H9 (cell line): ENCODE data around the gene SYT17. TPM values are rescaled to one million over a fixed set of nuclear protein-coding genes. Genes with fewer than 3 reads are reported as not detected.
A peak's percentile ranks its signal among the peaks of the same experiment; 100 is the strongest.

Experiments
- DNase-seq: peaks from one replicate; pipeline ENCODE4 v3.0.0-alpha.2; 2017
- H2AFZ ChIP-seq: one replicate; pipeline ENCODE4 v1.6.1; 2013; ENCODE audit warnings: mild to moderate bottlenecking, low read length, control low read depth, moderate library complexity
- H2AK5ac ChIP-seq: 2 replicates; pipeline ENCODE4 v1.6.1; 2013; ENCODE audit warnings: low read length, control low read depth, mixed read lengths; ENCODE audit not compliant: insufficient read length
- H2BK120ac ChIP-seq: one replicate; pipeline ENCODE4 v1.6.1; 2013; ENCODE audit warnings: low read depth, mild to moderate bottlenecking, low read length, control low read depth, inconsistent platforms; ENCODE audit not compliant: poor library complexity, severe bottlenecking
- H2BK12ac ChIP-seq: 2 replicates; pipeline ENCODE4 v1.6.1; 2013; ENCODE audit warnings: low read length, control low read depth, mixed read lengths, low read depth; ENCODE audit not compliant: insufficient read length
- H2BK15ac ChIP-seq: 2 replicates; pipeline ENCODE4 v1.6.1; 2013; ENCODE audit warnings: low read depth, low read length, control low read depth
- H2BK20ac ChIP-seq: one replicate; pipeline ENCODE4 v1.6.1; 2013; ENCODE audit warnings: low read depth, mild to moderate bottlenecking, low read length, control low read depth, inconsistent platforms; ENCODE audit not compliant: poor library complexity, severe bottlenecking
- H2BK5ac ChIP-seq: 2 replicates; pipeline ENCODE4 v1.6.1; 2013; ENCODE audit warnings: low read length, control low read depth, mixed read lengths; ENCODE audit not compliant: insufficient read length
- H3K14ac ChIP-seq: 2 replicates; pipeline ENCODE4 v1.6.1; 2013; ENCODE audit warnings: low read length, control low read depth; ENCODE audit not compliant: insufficient read depth
- H3K18ac ChIP-seq: 2 replicates; pipeline ENCODE4 v1.6.1; 2013; ENCODE audit warnings: low read depth, mild to moderate bottlenecking, mixed read lengths, low read length, control low read depth; ENCODE audit not compliant: insufficient read length
- H3K23ac ChIP-seq: 2 replicates; pipeline ENCODE4 v1.6.1; 2013; ENCODE audit warnings: low read length, control low read depth, mixed read lengths, low read depth; ENCODE audit not compliant: insufficient read length
- H3K23me2 ChIP-seq: 2 replicates; pipeline ENCODE4 v1.6.1; 2013; ENCODE audit warnings: low read depth, mild to moderate bottlenecking, mixed read lengths, low read length, control low read depth; ENCODE audit not compliant: insufficient read length, poor library complexity, severe bottlenecking
- H3K27ac ChIP-seq: 2 replicates; pipeline ENCODE4 v1.5.1; 2013; ENCODE audit warnings: low read length, control low read depth, mixed read lengths, low read depth; ENCODE audit not compliant: insufficient read length
- H3K27me3 ChIP-seq: 2 replicates; pipeline ENCODE4 v1.6.1; 2013; ENCODE audit warnings: low read length, control low read depth, inconsistent platforms; ENCODE audit not compliant: insufficient read depth
- H3K4ac ChIP-seq: 2 replicates; pipeline ENCODE4 v1.6.1; 2013; ENCODE audit warnings: low read depth, mild to moderate bottlenecking, control low read depth, inconsistent platforms, low read length, moderate library complexity
- H3K4me1 ChIP-seq: 2 replicates; pipeline ENCODE4 v1.6.1; 2013; ENCODE audit warnings: low read length, control low read depth, inconsistent platforms; ENCODE audit not compliant: insufficient read depth
- H3K4me2 ChIP-seq: 2 replicates; pipeline ENCODE4 v1.6.1; 2013; ENCODE audit warnings: low read length, control low read depth, mixed read lengths; ENCODE audit not compliant: insufficient read length, insufficient read depth
- H3K56ac ChIP-seq: 2 replicates; pipeline ENCODE4 v1.6.1; 2013; ENCODE audit warnings: low read depth, mild to moderate bottlenecking, mixed read lengths, low read length, control low read depth; ENCODE audit not compliant: insufficient read length
- H3K79me1 ChIP-seq: 2 replicates; pipeline ENCODE4 v1.6.1; 2013; ENCODE audit warnings: low read depth, mild to moderate bottlenecking, moderate library complexity, low read length, control low read depth, inconsistent platforms; ENCODE audit not compliant: insufficient read depth, poor library complexity, severe bottlenecking
- H3K79me2 ChIP-seq: 2 replicates; pipeline ENCODE4 v1.6.1; 2013; ENCODE audit warnings: low read length, control low read depth, inconsistent platforms; ENCODE audit not compliant: insufficient read depth
- H3K9ac ChIP-seq: 2 replicates; pipeline ENCODE4 v1.6.1; 2013; ENCODE audit warnings: low read length, control low read depth, mixed read lengths; ENCODE audit not compliant: insufficient read length; ENCODE audit errors: extremely low read depth
- H3K9me3 ChIP-seq: one replicate; pipeline ENCODE4 v1.6.1; 2013; ENCODE audit warnings: low read depth, low read length, inconsistent platforms; ENCODE audit not compliant: control insufficient read depth
- H3T11ph ChIP-seq: one replicate; pipeline ENCODE4 v1.6.1; 2013; ENCODE audit warnings: mild to moderate bottlenecking, low read length, control low read depth, inconsistent platforms
- H4K20me1 ChIP-seq: one replicate; pipeline ENCODE4 v1.6.1; 2013; ENCODE audit not compliant: control insufficient read depth, insufficient read length, insufficient read depth
- H4K5ac ChIP-seq: 2 replicates; pipeline ENCODE4 v1.6.1; 2013; ENCODE audit warnings: low read depth, mild to moderate bottlenecking, mixed read lengths, low read length, control low read depth; ENCODE audit not compliant: insufficient read length
- H4K8ac ChIP-seq: replicated peaks from 2 replicates; pipeline ENCODE4 v1.6.1; 2013; ENCODE audit warnings: low read length, control low read depth, mixed read lengths, low read depth; ENCODE audit not compliant: insufficient read length
- H4K91ac ChIP-seq: 2 replicates; pipeline ENCODE4 v1.6.1; 2013; ENCODE audit warnings: low read depth, mild to moderate bottlenecking, moderate library complexity, mixed read lengths, low read length, control low read depth; ENCODE audit not compliant: insufficient read length
- H3K27ac Mint-ChIP-seq, 3 experiments: 2 replicates in 2 of 3; 3 replicates in 1 of 3; pipeline ENCODE4 v1.8.0; 2020 to 2021; ENCODE audit warnings: mixed read lengths in 3 of 3, mild to moderate bottlenecking in 1 of 3, moderate library complexity in 1 of 3
- H3K27me3 Mint-ChIP-seq: 2 replicates; pipeline ENCODE4 v1.8.0; 2021; ENCODE audit warnings: low read depth, mild to moderate bottlenecking, moderate library complexity, mixed read lengths
- H3K36me3 Mint-ChIP-seq, 3 experiments: 2 replicates in 2 of 3; 3 replicates in 1 of 3; pipeline ENCODE4 v1.8.0; 2020 to 2021; ENCODE audit warnings: low read depth in 3 of 3, mixed read lengths in 3 of 3; ENCODE audit not compliant: insufficient read depth in 1 of 3
- H3K4me1 Mint-ChIP-seq, 2 experiments: 2 replicates each; pipeline ENCODE4 v1.8.0; 2020; ENCODE audit warnings: mixed read lengths in 2 of 2
- H3K4me3 Mint-ChIP-seq, 2 experiments: 2 replicates in 1 of 2; 3 replicates in 1 of 2; pipeline ENCODE4 v1.8.0; 2020 to 2021; ENCODE audit warnings: mild to moderate bottlenecking in 2 of 2, mixed read lengths in 2 of 2, moderate library complexity in 1 of 2
- H3K9me3 Mint-ChIP-seq, 2 experiments: 2 replicates in 1 of 2; 3 replicates in 1 of 2; pipeline ENCODE4 v1.8.0; 2020; ENCODE audit warnings: mild to moderate bottlenecking in 2 of 2, mixed read lengths in 2 of 2, moderate library complexity in 1 of 2
- CTCF ChIP-seq: fragments of 200-600 bp; sonication (generic); conservative IDR thresholded peaks from 3 replicates; pipeline ENCODE4 v1.8.0; 2021; ENCODE audit warnings: antibody characterized with exemption, mild to moderate bottlenecking
- WGBS: extraction: QIAGEN DNeasy Blood & Tissue Kit; methylation state at CpG from one replicate; pipeline ENCODE4 v1.1.7; 2013; ENCODE audit warnings: missing lambda C conversion rate, low lambda C conversion rate, mixed read lengths; ENCODE audit not compliant: insufficient read length; ENCODE audit errors: extremely low coverage; 5-methylcytosine and 5-hydroxymethylcytosine counted together
- total RNA-seq: library from RNA; stranded (reverse); gene quantifications from 2 replicates; pipeline ENCODE4 v1.2.1, GENCODE V29; 2021

SYT17 gene
- total RNA-seq, 1 experiment from 2014 or later, result 3.0 TPM

- TF ChIP-seq CTCF, result no peak
- peak overlapping the region; percentile 90 for H3T11ph ChIP-seq
- no peak overlapping the region for H3K4ac ChIP-seq
- peak overlapping the region; percentile 41; the same call in 1 of the 2 replicates for H2BK15ac ChIP-seq
- no peak overlapping the region for H4K8ac ChIP-seq
- Mint-ChIP-seq H3K36me3 (peaks cover 0 to 3% (median 0%) of the 10 kb centered on the region in 3 experiments; a peak in 2 of 7 replicates), H3K27me3 (no peaks in the 10 kb centered on the region; the same call in 1 of the 2 replicates), H3K4me1 (peaks cover 64 to 67% of the 10 kb centered on the region in 2 experiments), H3K9me3 (peaks cover 3 to 5% of the 10 kb centered on the region in 2 experiments; a peak in 3 of 5 replicates), H3K4me3 (no peak overlapping the region), H3K27ac (peak overlapping the region; percentile 31 to 85 (median 78); a peak in 2 of 7 replicates)
- H3K79me2 ChIP-seq, result no peaks in the 10 kb centered on the region
- H2BK12ac ChIP-seq, result peak overlapping the region; percentile 70
- no peak overlapping the region for H2BK20ac ChIP-seq
- H3K9me3 ChIP-seq, result no peaks in the 10 kb centered on the region
- H4K20me1 ChIP-seq, result no peaks in the 10 kb centered on the region
- no peak for DNase-seq
- H3K23me2 ChIP-seq, result no peaks in the 10 kb centered on the region
- peak overlapping the region; percentile 93 for H3K18ac ChIP-seq
- no peaks in the 10 kb centered on the region for H3K27me3 ChIP-seq
- no peak overlapping the region for H2AK5ac ChIP-seq
- peaks cover 11% of the 10 kb centered on the region; the same call in 1 of the 2 replicates for H3K4me1 ChIP-seq
- H3K56ac ChIP-seq, result no peak overlapping the region
- H3K14ac ChIP-seq, result peak overlapping the region; percentile 91
- H4K91ac ChIP-seq, result peak overlapping the region; percentile 89
- no peak overlapping the region for H3K9ac ChIP-seq
- no peaks in the 10 kb centered on the region for H3K79me1 ChIP-seq
- no peak overlapping the region for H3K27ac ChIP-seq
- no peak overlapping the region for H2BK120ac ChIP-seq
- H4K5ac ChIP-seq, result no peak overlapping the region
- H2BK5ac ChIP-seq, result no peak overlapping the region
- no peak overlapping the region for H3K23ac ChIP-seq
- H3K4me2 ChIP-seq, result no peak overlapping the region
- H2AFZ ChIP-seq, result no peak overlapping the region
- no CpG with 5 or more reads among the region's 7 CpGs for WGBS
Observed at GRCh38 chr16:19288872-19289799, 121.1 kb downstream of the SYT17 start.
